SK-N-DZ (cell line): ENCODE measurements around the gene BFSP1. TPM values are rescaled to one million over a fixed set of nuclear protein-coding genes. Genes with fewer than 3 reads are reported as not detected.

Source experiments
- DNase-seq: peaks from one replicate; pipeline ENCODE4 v3.0.0-alpha.2; 2015; ENCODE audit warnings: low spot score
- polyA plus RNA-seq, 2 experiments: library from polyadenylated mRNA; depleted of rRNA; stranded (reverse); fragments of >200 nt; gene quantifications; 2 replicates each; pipeline ENCODE4 v1.2.3, GENCODE V29; 2014

BFSP1 gene
- 0.45 TPM in 1 of 2 replicates, not detected in the other for polyA plus RNA-seq (2014; cell fraction: cytosol; rRNA removed)
- polyA plus RNA-seq (2014; cell fraction: nucleus; rRNA removed) = 0.32 TPM in 1 of 2 replicates, not detected in the other

DNA sequence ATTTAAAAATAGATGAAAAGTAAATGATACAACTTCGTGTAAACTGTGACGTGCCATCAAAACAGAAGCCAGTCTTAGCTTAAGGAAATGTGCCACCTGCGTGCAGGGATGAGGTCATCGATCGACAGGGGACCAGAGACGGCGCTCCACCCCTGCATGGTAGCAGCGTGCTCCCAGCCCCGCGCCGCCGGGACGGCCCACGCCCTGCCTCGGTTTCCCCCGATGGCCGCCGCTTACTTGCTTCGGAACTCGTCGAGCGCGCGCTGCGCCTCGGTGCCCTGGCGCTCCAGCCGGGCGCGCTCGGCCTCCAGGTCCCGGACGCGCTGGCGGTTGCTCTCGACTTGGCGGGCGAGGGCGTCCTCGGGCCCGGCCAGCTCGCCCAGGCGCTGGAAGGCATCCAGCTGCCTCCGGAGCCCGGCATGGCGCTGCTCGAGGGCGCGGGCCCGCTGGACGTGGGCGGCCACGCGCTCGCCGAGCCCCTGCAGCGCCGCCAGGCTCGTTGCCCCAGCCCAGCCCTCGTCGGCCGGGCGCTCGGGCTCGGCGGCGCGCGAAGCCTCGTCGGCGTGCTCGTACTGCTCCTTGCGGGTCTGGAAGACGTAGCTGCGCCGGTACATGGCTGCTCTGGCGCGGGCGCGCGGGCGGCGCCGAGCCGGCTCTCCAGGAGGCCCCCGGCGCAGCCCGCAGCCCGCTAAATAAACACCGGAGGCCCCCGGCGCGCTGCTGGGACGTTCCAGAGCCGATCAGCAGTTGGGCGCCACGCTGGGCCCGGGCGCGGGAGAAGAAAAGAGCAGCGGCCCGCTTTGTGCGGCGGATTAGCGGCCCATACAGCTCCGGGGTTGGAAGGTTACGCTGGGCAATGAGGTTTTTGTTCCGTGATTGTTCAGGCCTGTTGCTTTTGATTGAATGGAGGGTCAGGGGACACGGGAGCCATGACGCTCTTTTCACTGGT, at the start of gene BFSP1:
Gene BFSP1 (minus strand): TSS at position 664 of the 949 bp plus-strand sequence. CDS start 50 bp downstream, at position 614.
- DNase-seq = peak; percentile 30

DNA sequence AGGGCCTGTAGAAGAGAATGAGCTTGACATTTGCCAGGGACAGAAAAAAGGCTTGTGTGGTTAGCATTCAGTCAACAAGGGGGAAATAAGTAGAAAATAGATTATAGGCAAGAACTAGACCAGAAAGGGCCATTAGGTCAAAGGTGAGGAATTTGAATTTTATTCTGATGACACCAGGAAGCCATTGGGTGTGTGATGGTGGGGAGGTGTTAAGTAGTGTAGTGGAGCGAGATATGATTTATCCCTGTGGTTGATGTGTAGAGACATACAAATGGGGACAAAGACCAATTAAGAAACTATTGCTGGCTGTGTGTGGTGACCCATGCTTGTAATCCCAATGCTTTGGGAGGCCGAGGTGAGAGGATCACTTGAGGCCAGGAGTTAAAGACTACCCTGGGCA, 49.7 kb upstream of the BFSP1 start:
- no peak for DNase-seq

DNA sequence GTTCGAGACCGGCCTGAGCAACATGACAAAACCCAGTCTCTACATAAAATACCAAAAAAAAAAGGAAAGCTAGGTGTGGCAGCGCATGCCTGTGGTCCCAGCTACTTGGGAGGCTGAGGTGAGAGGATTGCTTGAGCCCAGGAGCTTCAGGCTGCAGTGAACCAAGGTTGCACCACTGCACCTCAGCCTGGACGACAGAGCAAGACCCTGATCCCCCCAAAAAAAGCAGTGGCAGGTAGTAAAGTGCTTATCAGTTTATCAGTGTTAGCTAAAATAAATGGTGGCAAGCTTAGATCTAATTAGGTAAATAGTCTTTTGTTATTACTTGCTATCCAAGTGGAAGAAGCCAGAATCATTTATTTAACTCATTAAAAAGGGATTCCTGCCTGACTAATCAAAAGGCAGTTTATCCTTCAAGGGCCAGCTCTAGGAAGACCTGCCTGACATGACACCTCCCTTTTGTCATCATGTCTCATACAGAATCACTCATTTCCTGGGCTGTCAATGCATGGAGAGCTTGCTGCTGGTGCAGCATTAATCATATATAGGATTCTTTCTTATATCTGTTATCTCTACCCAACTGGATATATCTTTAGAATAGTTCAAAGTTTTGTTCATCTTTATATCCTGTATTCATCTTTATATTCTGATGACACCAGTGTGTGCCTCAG, 48.3 kb upstream of the BFSP1 start:
- no peak for DNase-seq

DNA sequence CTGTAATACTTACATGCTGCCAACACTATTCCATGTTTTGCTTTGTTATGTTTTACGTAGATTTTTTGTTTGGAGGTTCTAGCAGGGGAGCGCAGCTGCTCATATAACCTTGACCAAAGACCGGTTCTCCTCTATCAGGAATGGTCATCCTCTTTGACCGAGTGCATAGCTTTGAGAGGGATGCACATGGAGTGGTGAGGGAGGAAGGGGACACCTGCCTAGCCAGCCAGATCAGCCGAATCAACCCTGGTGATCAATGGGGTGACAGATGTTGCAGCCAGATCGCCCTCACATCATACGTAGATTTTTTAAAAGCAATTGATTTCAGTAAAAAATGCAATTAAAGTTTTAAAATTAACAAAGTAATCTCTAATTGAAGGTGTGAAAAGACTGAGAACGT, 45.0 kb upstream of the BFSP1 start:
- no peak for DNase-seq

DNA sequence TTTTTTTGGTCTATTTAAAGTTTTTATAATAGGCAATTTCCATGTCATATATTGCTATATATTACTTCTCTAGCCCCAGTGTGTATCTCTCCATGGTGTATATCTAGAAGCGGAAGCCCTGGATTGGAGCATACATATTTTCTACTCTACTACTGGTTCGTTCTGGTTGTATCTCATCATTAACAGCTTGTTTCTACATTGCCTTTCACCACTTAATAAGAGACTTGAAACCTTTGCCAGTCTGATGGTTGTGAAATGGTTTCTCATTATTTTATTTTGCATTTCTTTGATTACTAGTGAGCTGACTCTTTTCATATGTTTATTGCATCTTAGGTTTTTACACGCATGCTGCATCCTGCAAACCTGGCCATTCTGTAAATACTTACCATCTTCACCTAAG, 42.3 kb upstream of the BFSP1 start:
- no peak for DNase-seq

DNA sequence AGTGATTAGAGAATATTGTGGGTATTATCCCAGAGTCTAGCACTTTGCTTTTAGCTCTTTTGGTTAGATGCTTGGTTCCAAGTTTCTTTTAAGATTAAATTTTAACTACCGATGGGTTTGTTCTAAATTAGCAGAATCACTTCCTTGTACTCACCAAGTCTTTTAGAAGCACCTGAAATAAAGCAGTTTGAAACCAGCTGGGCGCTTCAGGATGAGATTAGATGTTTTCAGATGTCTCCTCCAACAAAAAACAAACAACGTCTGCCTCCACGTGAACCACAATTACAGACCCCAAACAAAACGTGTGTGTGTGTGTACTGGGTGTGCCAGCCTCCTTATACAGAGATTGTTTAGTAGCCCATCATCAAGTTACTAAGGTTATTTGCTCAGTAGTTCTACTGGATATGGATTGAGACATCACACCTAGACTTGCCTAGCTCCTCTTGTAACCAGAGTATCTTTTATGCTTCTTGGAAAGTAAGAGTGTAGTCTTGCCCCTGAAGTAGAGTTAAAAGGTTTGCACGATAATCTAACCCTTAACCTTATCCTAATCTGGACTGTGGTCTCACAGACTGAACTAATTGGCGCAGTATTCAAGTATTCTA, 41.0 kb upstream of the BFSP1 start:
- no peak for DNase-seq

DNA sequence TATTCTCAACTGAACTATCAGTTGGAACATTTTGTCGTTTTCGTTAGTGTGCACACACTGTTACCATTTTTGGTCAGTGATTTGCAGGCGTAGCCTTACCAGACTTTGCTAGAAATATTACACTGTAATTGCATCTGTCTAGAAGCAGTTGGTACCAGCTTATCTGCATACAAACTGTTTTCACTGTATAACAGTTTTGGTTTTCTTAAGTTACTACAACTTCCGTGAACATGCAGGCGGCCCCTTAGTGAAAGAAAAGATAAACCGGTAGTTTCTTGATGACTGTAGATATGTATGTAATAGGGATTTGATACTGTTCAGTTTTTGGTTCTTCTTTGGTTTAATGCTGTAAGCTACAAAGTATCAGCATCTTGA, 40.0 kb upstream of the BFSP1 start:
- no peak for DNase-seq

DNA sequence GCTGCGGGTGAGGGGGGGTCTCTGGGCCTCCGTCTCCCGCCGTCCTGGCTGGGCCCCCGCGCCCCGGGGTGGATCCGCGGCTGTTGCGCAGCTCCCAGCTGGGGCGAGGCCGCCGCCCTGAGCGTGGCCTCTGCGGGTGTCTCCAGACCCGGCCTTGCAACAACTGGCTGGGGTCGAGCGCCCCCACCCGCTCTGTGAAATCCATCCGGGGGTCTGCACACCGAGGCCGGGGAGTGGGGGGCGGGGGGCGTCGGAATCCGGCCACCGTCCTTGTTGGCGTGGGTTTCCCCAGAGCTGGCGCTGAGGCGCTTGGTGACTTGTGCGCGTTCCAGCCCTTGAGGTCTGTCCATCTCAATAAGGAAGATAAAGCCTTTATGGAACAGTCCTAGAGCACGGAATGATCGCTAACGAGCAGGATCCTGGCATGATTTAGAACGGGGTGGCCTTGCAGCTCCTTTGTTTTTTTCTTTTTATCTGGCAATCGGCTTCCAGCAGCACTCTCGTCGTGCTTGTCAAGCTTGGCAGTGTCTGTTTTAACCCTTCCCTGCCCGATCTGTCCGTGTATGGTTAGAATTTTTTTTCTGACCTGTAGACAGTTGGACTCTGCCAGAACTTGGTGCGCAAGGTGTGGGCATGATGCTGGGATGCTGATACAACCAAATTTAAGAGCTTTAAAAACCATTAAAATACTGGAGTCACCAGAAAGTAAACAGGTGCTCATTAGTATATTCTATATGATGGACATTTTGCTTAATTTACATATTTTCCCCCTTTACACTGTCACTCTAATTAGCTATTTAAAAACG, 39.4 kb upstream of the BFSP1 start:
- peak; percentile 86 for DNase-seq

DNA sequence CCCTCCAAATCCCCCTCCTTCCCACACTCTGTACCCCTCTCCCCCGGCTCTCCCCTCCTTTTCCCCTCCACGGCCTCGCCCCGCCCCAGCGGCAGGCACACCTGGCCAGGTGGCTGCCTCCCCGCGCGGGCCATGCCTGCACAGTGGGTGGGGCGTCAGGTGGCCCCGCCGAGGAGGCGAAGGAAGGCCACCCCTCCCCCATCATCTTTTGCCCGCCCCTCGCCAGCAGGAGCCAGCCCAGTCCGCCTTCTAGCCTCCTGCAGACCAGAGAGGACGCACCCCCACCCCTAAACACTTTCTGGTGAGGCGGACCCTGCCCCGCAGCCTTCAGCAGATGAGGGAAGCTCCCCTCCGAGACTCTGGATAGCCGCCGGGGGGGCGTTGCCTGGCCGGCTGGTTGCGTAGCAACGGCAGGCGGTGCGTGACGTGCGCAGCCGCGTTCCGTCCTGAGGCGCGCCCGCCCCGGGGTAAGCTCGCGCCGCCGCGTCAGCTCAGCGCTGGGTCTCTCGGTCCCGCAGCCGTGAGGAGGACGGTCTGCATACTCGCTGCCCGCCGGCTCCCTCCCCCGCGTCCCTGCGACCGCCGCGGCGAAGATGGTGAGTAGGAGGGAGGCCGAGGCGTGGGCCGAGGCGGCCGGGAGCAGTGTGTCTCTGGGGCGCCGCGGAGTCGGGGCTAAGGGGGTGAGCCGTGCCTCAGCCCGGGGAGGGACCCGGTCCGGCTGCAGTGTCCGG, 38.6 kb upstream of the BFSP1 start, which contains the start of gene DSTN:
Gene DSTN (plus strand): TSS at position 460 of the 731 bp plus-strand sequence. CDS start 134 bp downstream, at position 594.
- DNase-seq = peak; percentile 93

DNA sequence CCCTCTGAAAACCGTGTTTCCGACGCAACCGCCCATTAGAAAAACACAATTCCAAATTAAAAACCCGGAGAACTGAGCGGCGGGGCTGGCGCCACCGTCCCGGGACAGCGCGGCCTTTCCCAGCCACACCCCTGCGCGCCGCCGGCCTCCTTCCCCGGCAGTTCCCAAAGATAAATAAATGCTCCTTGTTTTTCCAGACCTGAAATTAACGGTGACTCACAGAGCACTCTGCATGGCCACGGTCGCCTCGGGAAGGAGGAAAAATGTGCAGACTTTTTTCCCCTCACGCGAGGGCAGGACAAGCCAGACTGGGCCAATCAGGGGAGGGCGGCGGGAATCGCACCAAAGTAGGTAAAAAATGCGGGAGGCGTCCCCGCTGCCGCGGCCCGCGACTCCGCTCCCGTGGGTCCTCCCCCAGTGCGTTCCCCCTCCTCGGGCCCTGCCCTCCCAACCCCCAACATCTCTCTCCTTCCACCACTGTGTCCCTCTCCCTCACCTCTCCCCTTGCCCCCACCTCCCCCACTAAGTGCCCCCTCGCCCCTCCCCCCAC, 37.9 kb upstream of the BFSP1 start:
- peak; percentile 73 for DNase-seq

DNA sequence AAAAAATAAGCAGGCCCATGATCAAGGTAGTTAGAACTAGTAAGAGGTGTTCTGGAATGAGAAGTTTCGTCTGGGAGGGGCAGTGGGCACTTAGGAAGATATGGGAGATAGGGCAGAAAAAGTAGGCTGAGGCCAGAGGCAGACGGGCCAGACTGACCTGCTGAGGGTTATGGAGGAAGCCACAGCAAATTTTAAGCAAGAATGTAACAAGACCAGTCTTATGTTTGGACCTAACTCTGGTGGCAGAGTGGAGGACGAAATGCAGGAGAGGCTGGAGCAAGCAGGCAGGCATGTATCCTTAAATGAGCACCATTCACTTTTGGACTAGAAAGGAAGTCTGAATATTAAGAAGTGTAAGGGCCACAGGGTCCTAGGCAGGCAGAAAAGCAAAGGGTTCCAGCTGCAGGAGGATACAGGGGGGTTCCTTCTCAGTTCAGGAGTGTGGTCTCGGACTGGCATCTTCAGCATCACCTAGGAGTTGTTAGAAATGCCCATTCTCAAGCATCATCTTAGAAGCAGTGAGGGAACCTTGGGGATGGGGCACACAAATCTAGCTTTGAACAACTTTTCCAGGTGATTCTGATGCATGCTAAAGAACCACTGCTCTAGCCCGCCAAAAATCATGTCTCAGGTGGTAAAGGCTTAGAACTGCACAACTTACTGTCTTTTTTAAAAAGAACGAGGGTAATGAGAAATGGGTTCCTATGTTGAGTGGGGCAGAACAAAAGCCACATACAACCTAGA, 37.0 kb upstream of the BFSP1 start:
- DNase-seq = no peak

DNA sequence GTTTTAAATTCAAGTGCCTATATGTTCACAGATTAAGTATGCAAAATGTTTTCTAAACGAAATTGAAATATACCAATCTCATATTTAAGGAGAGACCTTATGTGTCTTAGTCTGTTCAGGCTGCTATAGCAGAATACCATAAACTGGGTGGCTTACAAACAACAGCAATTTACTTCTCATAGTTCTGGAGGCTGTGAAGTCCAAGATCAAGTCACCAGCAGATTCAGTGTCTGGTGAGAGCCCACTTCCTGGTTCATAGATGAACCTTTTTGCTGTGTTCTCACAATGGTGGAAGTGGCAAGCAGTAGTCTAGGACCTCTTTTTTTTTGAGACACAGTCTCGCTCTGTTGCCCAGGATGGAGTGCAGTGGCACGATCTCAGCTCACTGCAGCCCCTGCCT, 35.2 kb upstream of the BFSP1 start:
- DNase-seq = no peak

DNA sequence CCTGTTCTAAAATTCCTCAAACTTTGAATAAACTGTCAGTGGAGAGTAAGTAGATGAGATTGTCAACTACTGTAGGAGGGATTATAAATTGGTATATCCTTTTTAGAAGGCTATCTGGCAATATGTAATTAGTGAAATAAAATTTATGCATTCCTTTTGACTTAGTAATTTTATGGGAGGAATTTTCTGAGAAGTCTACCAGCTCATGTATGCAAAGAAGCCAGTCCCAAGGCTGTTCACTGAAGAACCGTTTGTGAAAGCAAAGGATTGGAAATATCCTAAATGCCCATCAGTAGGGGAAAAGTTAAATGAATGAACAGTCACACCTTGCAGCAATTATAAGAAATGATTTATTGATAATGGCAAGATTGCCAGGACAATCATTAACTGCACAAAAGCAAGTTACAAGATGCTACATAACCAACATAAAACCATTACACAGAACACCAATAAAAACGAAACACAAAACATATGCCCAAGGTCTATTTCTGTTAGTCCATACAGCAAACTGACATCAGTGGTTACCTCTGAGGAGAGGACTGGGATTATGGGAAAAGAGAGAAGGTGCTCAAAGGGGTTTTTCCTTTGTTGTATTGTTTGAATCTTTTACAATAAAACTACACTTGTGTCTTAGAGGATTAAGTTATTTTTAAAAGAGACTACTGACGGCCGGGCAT, 34.1 kb upstream of the BFSP1 start:
- no peak for DNase-seq

DNA sequence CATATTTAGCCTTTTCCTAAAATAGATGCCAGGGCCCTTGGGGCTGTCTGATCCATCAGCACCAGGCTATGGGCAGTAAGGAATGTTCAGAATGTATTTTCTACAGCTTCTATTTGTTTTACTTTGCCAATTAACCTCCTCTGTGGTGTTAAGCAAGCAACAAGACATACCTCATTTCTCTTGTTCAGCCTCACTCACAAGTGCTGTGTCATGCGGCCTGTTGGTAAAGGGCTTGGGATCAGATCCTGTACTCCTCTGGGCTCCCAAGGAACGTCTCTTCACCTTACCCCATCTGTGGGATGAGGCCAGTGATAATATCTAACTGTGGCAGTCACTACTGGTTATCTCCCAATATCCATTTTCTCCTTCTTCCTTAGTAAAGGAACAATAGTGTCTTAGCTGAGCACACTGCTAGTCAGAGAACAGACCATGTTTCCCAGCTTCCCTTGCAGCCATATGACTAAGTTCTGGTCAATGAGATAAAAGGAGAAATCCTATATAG, 31.7 kb upstream of the BFSP1 start:
- DNase-seq = no peak

DNA sequence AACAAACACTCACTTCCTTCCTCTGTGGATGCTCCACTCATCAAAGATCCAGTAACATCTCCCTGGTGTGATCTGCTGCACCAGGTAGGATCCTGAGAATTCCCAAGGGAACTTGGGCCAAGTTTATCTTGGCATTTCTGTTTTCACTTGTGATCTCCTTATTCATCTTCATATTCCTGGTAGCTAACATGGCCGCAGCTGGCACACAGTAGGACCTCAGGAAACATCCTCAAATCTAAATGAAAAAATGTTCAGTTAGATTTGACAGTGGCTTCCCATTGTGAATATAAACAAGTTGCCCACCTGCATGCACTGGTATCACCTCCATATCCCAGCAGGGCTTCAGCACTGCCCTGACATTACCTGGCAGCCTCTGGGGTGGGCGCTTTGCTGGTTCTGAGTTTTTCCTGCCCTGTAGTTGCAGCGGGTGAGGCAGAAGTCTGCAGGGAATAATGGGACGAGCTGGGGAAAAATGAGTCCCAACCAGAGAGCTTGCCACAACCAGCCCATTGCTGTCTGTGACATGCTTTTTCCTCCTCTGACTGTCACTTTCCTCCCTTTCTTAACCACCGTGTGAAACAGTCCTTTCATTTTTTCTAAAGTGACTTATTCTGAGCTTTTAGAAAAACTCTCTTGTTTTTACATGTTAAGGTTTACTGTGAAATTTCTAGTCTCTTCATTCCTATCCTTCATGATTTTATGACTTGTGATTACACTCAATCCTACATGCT, 29.3 kb upstream of the BFSP1 start:
- no peak for DNase-seq

DNA sequence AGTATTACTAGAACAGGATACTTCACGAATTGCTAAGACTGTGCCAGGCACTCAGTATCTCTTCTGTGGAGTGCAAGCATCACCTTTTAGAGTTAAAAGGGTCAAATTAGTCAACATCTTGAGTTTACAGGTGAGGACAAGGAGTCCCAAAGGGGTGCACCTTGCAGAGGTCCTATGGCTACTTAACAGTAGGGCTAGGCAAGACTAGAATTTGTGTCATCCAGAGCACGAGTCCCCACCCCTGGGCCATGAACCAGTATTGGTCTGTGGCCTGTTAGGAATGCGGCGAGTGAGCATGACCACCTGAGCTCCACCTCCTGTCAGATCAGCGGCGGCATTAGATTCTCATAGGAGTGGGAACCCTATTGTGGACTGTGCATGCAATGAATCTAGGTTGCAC, 28.2 kb upstream of the BFSP1 start:
- DNase-seq = no peak

DNA sequence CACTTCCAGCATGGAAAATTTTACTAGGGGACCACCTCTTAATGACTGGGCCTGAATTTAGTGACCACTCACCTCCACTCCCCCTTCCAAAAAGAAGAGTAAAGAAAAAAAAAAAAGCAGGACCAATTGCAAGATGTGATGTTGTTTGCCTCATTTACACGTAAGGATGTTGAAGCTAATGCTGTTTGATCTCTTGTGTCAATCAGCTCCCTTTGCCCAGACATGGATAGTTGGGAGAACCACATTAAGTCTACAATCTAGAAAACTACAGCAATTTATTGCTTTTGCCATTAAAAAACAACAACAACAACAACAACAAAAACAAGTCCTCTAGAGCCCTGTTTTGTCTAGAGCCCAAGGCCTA, 27.7 kb upstream of the BFSP1 start:
- no peak for DNase-seq
